Neural cell (in vitro differentiated cells): ENCODE results near the gene BCL2. TPM values are rescaled to one million over a fixed set of nuclear protein-coding genes. Genes with fewer than 3 reads are reported as not detected.
A peak's percentile ranks its signal among the peaks of the same experiment; 100 is the strongest.

Experiments used
- H2AFZ ChIP-seq: fragments of 200-600, 300-800 bp; sonication (generic), shearing (Covaris generic); 2 replicates; pipeline ENCODE4 v1.6.0; 2014; ENCODE audit warnings: low read depth, mild to moderate bottlenecking, antibody characterized with exemption, low read length, moderate library complexity
- H3F3A ChIP-seq: fragments of 200-600 bp; shearing (Covaris generic); 2 replicates; pipeline ENCODE4 v1.6.1; 2016; ENCODE audit warnings: mild to moderate bottlenecking, moderate library complexity, mixed read lengths, antibody characterized with exemption, low read length; ENCODE audit not compliant: insufficient read depth, poor library complexity, severe bottlenecking
- H3K27ac ChIP-seq: fragments of 200-600, 300-800 bp; sonication (generic), shearing (Covaris generic); 2 replicates; pipeline ENCODE4 v1.5.1; 2014; ENCODE audit warnings: mild to moderate bottlenecking, low read length, moderate library complexity
- H3K27me3 ChIP-seq: fragments of 300-800, 200-600 bp; sonication (generic), shearing (Covaris generic); 2 replicates; pipeline ENCODE4 v1.6.0; 2014; ENCODE audit warnings: mild to moderate bottlenecking, low read depth, low read length, moderate library complexity; ENCODE audit not compliant: insufficient read depth
- H3K36me3 ChIP-seq: fragments of 300-800, 200-600 bp; sonication (generic), shearing (Covaris generic); 2 replicates; pipeline ENCODE4 v1.5.1; 2014; ENCODE audit warnings: mild to moderate bottlenecking, antibody characterized with exemption, low read length, moderate library complexity; ENCODE audit not compliant: insufficient read depth
- H3K4me2 ChIP-seq: fragments of 300-800, 200-600 bp; sonication (generic), shearing (Covaris generic); 2 replicates; pipeline ENCODE4 v1.6.0; 2014; ENCODE audit warnings: mild to moderate bottlenecking, low read length
- H3K4me3 ChIP-seq: fragments of 300-800, 200-600 bp; sonication (generic), shearing (Covaris generic); 2 replicates; pipeline ENCODE4 v1.5.1; 2014; ENCODE audit warnings: mild to moderate bottlenecking, low read length, moderate library complexity
- H3K79me2 ChIP-seq: fragments of 200-600 bp; shearing (Covaris generic); replicated peaks from 2 replicates; pipeline ENCODE4 v1.6.0; 2014; ENCODE audit warnings: mild to moderate bottlenecking, low read length, moderate library complexity; ENCODE audit not compliant: insufficient read depth
- H3K9ac ChIP-seq: fragments of 300-800, 200-600 bp; sonication (generic), shearing (Covaris generic); 2 replicates; pipeline ENCODE4 v1.6.1; 2016; ENCODE audit warnings: mild to moderate bottlenecking, low read length, mixed read lengths
- H3K9me2 ChIP-seq: fragments of 200-600 bp; shearing (Covaris generic); 2 replicates; pipeline ENCODE4 v1.6.1; 2016; ENCODE audit warnings: mild to moderate bottlenecking, low read length, mixed read lengths; ENCODE audit not compliant: insufficient read depth
- H3K9me3 ChIP-seq: fragments of 200-600, 300-800 bp; sonication (generic), shearing (Covaris generic); 2 replicates; pipeline ENCODE4 v1.6.1; 2016; ENCODE audit warnings: mild to moderate bottlenecking, mixed run types, low read length, moderate library complexity, mixed read lengths
- H4K20me1 ChIP-seq: fragments of 200-600 bp; shearing (Covaris generic); 2 replicates; pipeline ENCODE4 v1.6.1; 2016; ENCODE audit warnings: mild to moderate bottlenecking, mixed run types; ENCODE audit not compliant: insufficient read depth
- CTCF ChIP-seq: fragments of 450-650 bp; IDR thresholded peaks from 2 replicates; pipeline ENCODE4 v1.5.1; 2014; ENCODE audit warnings: antibody characterized with exemption, mild to moderate bottlenecking, moderate library complexity; ENCODE audit not compliant: poor library complexity, severe bottlenecking
- EP300 ChIP-seq: fragments of 450-650 bp; conservative IDR thresholded peaks from 2 replicates; pipeline ENCODE4 v1.6.1; 2014; ENCODE audit warnings: antibody characterized with exemption, mild to moderate bottlenecking, moderate library complexity; ENCODE audit not compliant: poor library complexity, severe bottlenecking
- EZH2 ChIP-seq: fragments of 200-600, 300-800 bp; shearing (Covaris generic), sonication (generic); IDR thresholded peaks from 2 replicates; pipeline ENCODE4 v1.6.1; 2014; ENCODE audit warnings: antibody characterized with exemption, low read length, borderline replicate concordance, mild to moderate bottlenecking; ENCODE audit not compliant: insufficient read depth, poor library complexity, severe bottlenecking
- MXI1 ChIP-seq: fragments of 450-650 bp; conservative IDR thresholded peaks from 2 replicates; pipeline ENCODE4 v1.6.1; 2014; ENCODE audit warnings: antibody characterized with exemption, mild to moderate bottlenecking; ENCODE audit not compliant: poor library complexity, severe bottlenecking
- RAD21 ChIP-seq: fragments of 450-650 bp; conservative IDR thresholded peaks from 2 replicates; pipeline ENCODE4 v1.6.1; 2014; ENCODE audit warnings: antibody characterized with exemption, mild to moderate bottlenecking, moderate library complexity
- REST ChIP-seq: IDR thresholded peaks from 2 replicates; pipeline ENCODE4 v1.6.1; 2012; ENCODE audit warnings: borderline replicate concordance
- SMC3 ChIP-seq: fragments of 450-650 bp; conservative IDR thresholded peaks from 2 replicates; pipeline ENCODE4 v1.6.1; 2014; ENCODE audit warnings: antibody characterized with exemption, mild to moderate bottlenecking, moderate library complexity; ENCODE audit not compliant: poor library complexity
- TAF1 ChIP-seq: IDR thresholded peaks from 2 replicates; pipeline ENCODE4 v1.6.1; 2012; ENCODE audit warnings: low read depth
- polyA plus RNA-seq: library from polyadenylated mRNA; depleted of rRNA; stranded (reverse); fragments of >200 nt; gene quantifications from 2 replicates; pipeline ENCODE4 v1.2.3, GENCODE V29; 2014

Gene BCL2
- polyA plus RNA-seq, 1 donor from 2014 or later = 3.4 TPM

- Histone ChIP-seq H3K9me3 (no peaks in the 10 kb centered on the region), H2AFZ (no peak overlapping the region), H3K79me2 (no peaks in the 10 kb centered on the region), H3K9me2 (no peaks in the 10 kb centered on the region), H3K4me3 (no peak overlapping the region), H3K27me3 (peaks cover 11% of the 10 kb centered on the region), H4K20me1 (no peaks in the 10 kb centered on the region), H3K36me3 (no peaks in the 10 kb centered on the region), H3K9ac (no peak overlapping the region), H3K4me2 (no peak overlapping the region), H3F3A (no peaks in the 10 kb centered on the region), H3K27ac (no peak overlapping the region)
- TF ChIP-seq TAF1 (no peak), RAD21 (peak; percentile 80), CTCF (peak; percentile 84), SMC3 (peak; percentile 94), EP300 (no peak)
These were observed 3.5 kb upstream of the BCL2 start for GRCh38 chr18:63322908-63323634.

- no peak overlapping the region for H3K27ac ChIP-seq
These were observed 2.6 kb upstream of the BCL2 start for GRCh38 chr18:63322206-63322605.

GRCh38 chr18:63321291-63321690, 1.7 kb upstream of the BCL2 start:
- Histone ChIP-seq H4K20me1 (no peaks in the 10 kb centered on the region), H3K9ac (no peak overlapping the region), H3K4me3 (peak overlapping the region; percentile 67), H2AFZ (no peak overlapping the region), H3K27me3 (peaks cover 22% of the 10 kb centered on the region), H3F3A (no peaks in the 10 kb centered on the region), H3K27ac (no peak overlapping the region), H3K4me2 (no peak overlapping the region), H3K9me2 (no peaks in the 10 kb centered on the region), H3K9me3 (no peaks in the 10 kb centered on the region), H3K79me2 (no peaks in the 10 kb centered on the region), H3K36me3 (no peaks in the 10 kb centered on the region)
- TF ChIP-seq REST (no peak), CTCF (no peak), TAF1 (no peak), EP300 (no peak), MXI1 (no peak), EZH2 (no peak)

More at GRCh38 chr18:63322206-63322605, 2.6 kb upstream of the BCL2 start:
- Histone ChIP-seq H3F3A (no peaks in the 10 kb centered on the region), H3K9me3 (no peaks in the 10 kb centered on the region), H3K36me3 (no peaks in the 10 kb centered on the region), H3K9me2 (no peaks in the 10 kb centered on the region), H3K79me2 (no peaks in the 10 kb centered on the region), H2AFZ (no peak overlapping the region), H3K4me2 (no peak overlapping the region), H3K4me3 (no peak overlapping the region), H3K9ac (no peak overlapping the region), H4K20me1 (no peaks in the 10 kb centered on the region), H3K27me3 (peaks cover 20% of the 10 kb centered on the region)
- TF ChIP-seq EP300 = no peak
